Colon (tissue), 2 donors: ENCODE data around the gene ELMO1.

Experiments
- FAIRE-seq: peaks from 2 replicates; lab custom pipeline; 2012; peaks lifted over from hg19 to GRCh38; lab: Jason Lieb, UNC
- donor health status: control.
- donor health status: control.

ELMO1 gene

GRCh38 chr7:36820527-36821170 is 628.0 kb downstream of the ELMO1 start:
- no peak for FAIRE-seq

GRCh38 chr7:36819639-36820038 is 629.0 kb downstream of the ELMO1 start:
- no peak for FAIRE-seq

- no peak for FAIRE-seq
These were observed 634.4 kb downstream of the ELMO1 start for GRCh38 chr7:36814311-36814710.

GRCh38 chr7:36811807-36812206 is 636.9 kb downstream of the ELMO1 start:
- FAIRE-seq, result no peak

- FAIRE-seq, result no peak
These were observed 638.2 kb downstream of the ELMO1 start for GRCh38 chr7:36810489-36810888.

- FAIRE-seq, result no peak
These were observed 638.6 kb downstream of the ELMO1 start for GRCh38 chr7:36810032-36810431.

- no peak for FAIRE-seq
These were observed 639.2 kb downstream of the ELMO1 start for GRCh38 chr7:36809510-36809909.

GRCh38 chr7:36809086-36809485 is 639.6 kb downstream of the ELMO1 start:
- no peak for FAIRE-seq

GRCh38 chr7:36806891-36807290 is 641.8 kb downstream of the ELMO1 start:
- FAIRE-seq, result no peak
